B cell (primary cell): ENCODE data around the gene GRIP1. TPM values are rescaled to one million over a fixed set of nuclear protein-coding genes. Genes with fewer than 3 reads are reported as not detected.

Source experiments
- ATAC-seq: fragments of 200-7000 bp; cut with Tn5 transposase; one replicate; pipeline ENCODE4 v1.10.0; 2021; ENCODE audit warnings: low read depth, mild to moderate bottlenecking, moderate number of reproducible peaks, moderate library complexity
- CTCF ChIA-PET: fragments of 350-600 bp; sonication (Branson Sonifier 250); formaldehyde crosslinking; loops from one replicate; lab custom pipeline; 2021; ENCODE audit warnings: antibody characterized with exemption, inconsistent platforms; lab: Charles Lee
- POLR2A ChIA-PET: fragments of 350-600 bp; sonication (Branson Sonifier 250); formaldehyde crosslinking; loops from one replicate; lab custom pipeline; 2021; ENCODE audit warnings: antibody characterized with exemption; lab: Charles Lee
- DNase-seq: peaks from one replicate; pipeline ENCODE4 v3.0.0; 2013
- H2AFZ ChIP-seq: 2 replicates; pipeline ENCODE4 v1.6.1; 2012; ENCODE audit warnings: mild to moderate bottlenecking, low read depth, low read length; ENCODE audit not compliant: insufficient read depth, poor library complexity, severe bottlenecking
- H3K27ac ChIP-seq, 2 donors: 1 replicate in 1 of 2; 2 replicates in 1 of 2; pipeline ENCODE4 v1.5.1; 2012 to 2013; ENCODE audit warnings: low read length in 2 of 2, mild to moderate bottlenecking in 2 of 2, moderate library complexity in 1 of 2
- H3K27me3 ChIP-seq, 4 experiments: fragments of 200-600 bp in 1 of 4; sonication (generic) in 1 of 4; replicated peaks in 1 of 4; 1 replicate in 2 of 4; 2 replicates in 2 of 4; pipeline versions ENCODE4 v1.6.1 to v1.7.0; 2013 to 2016; ENCODE audit warnings: low read length in 3 of 4, mild to moderate bottlenecking in 2 of 4, mixed read lengths in 1 of 4, moderate library complexity in 1 of 4; ENCODE audit not compliant: insufficient read depth in 4 of 4, control insufficient read depth in 3 of 4; ENCODE audit errors: control extremely low read depth in 1 of 4
- H3K36me3 ChIP-seq, 2 experiments: replicated peaks in 1 of 2; 1 replicate in 1 of 2; 2 replicates in 1 of 2; pipeline versions ENCODE4 v1.6.1 to v1.7.1; 2013; ENCODE audit warnings: low read length in 1 of 2; ENCODE audit not compliant: insufficient read depth in 2 of 2, control insufficient read depth in 1 of 2; ENCODE audit errors: control extremely low read depth in 1 of 2, extremely low read depth in 1 of 2
- H3K4me1 ChIP-seq, 2 donors: fragments of 200-600 bp in 1 of 2; sonication (generic) in 1 of 2; 1 replicate in 1 of 2; 2 replicates in 1 of 2; pipeline versions ENCODE4 v1.5.1 to v1.6.1; 2013 to 2017; ENCODE audit warnings: low read length in 2 of 2; ENCODE audit not compliant: control insufficient read depth in 2 of 2, insufficient read depth in 2 of 2
- H3K4me2 ChIP-seq: replicated peaks from 2 replicates; pipeline ENCODE3; 2012; ENCODE audit warnings: mild to moderate bottlenecking, low read depth, low read length; ENCODE audit not compliant: poor library complexity, severe bottlenecking
- H3K4me3 ChIP-seq, 5 experiments: fragments of 200-600 bp in 1 of 5; sonication (generic) in 1 of 5; 1 replicate in 3 of 5; 2 replicates in 2 of 5; pipeline versions ENCODE4 v1.5.1 to v1.7.0; 2011 to 2016; ENCODE audit warnings: low read length in 4 of 5, mild to moderate bottlenecking in 4 of 5, low read depth in 2 of 5, control low read depth in 1 of 5, moderate library complexity in 1 of 5; ENCODE audit not compliant: insufficient read depth in 1 of 5; ENCODE audit errors: control extremely low read depth in 1 of 5, extremely low read depth in 1 of 5
- H3K79me2 ChIP-seq: fragments of 200-600 bp; sonication (generic); one replicate; pipeline ENCODE4 v1.6.0; 2016; ENCODE audit warnings: low read length; ENCODE audit not compliant: control insufficient read depth, insufficient read depth
- H3K9ac ChIP-seq: fragments of 200-600 bp; sonication (generic); 2 replicates; pipeline ENCODE4 v1.6.1; 2017; ENCODE audit warnings: mild to moderate bottlenecking, low read length, moderate library complexity
- H3K9me3 ChIP-seq, 3 donors: one replicate each; pipeline versions ENCODE4 v1.6.1 to v1.7.1; 2013; ENCODE audit warnings: low read length in 2 of 3; ENCODE audit not compliant: control insufficient read depth in 2 of 3, insufficient read depth in 1 of 3; ENCODE audit errors: control extremely low read depth in 1 of 3
- H4K20me1 ChIP-seq: 2 replicates; pipeline ENCODE4 v1.6.0; 2012; ENCODE audit warnings: mild to moderate bottlenecking, low read length; ENCODE audit not compliant: insufficient read depth, control insufficient read depth, poor library complexity, severe bottlenecking
- H3K27ac Mint-ChIP-seq: one replicate; pipeline ENCODE4 v1.8.0; 2021; ENCODE audit warnings: mixed read lengths
- H3K27me3 Mint-ChIP-seq: one replicate; pipeline ENCODE4 v1.8.0; 2021; ENCODE audit warnings: mixed read lengths
- H3K4me1 Mint-ChIP-seq: one replicate; pipeline ENCODE4 v1.8.0; 2021; ENCODE audit warnings: mixed read lengths
- H3K4me3 Mint-ChIP-seq: one replicate; pipeline ENCODE4 v1.8.0; 2021; ENCODE audit warnings: mixed read lengths
- H3K9me3 Mint-ChIP-seq: one replicate; pipeline ENCODE4 v1.8.0; 2022; ENCODE audit warnings: mixed read lengths; ENCODE audit not compliant: insufficient read depth
- CTCF ChIP-seq: fragments of 200-600 bp; IDR thresholded peaks from one replicate; pipeline ENCODE4 v1.8.0; 2022; ENCODE audit warnings: antibody characterized with exemption, mild to moderate bottlenecking
- EZH2 ChIP-seq: IDR thresholded peaks from 2 replicates; pipeline ENCODE4 v1.6.1; 2012; ENCODE audit warnings: borderline replicate concordance, low read depth, mild to moderate bottlenecking, moderate library complexity, low read length; ENCODE audit not compliant: insufficient read depth, poor library complexity, severe bottlenecking
- WGBS: methylation state at CpG from one replicate; pipeline ENCODE4 v1.1.5; 2013; ENCODE audit warnings: missing lambda C conversion rate; ENCODE audit not compliant: insufficient coverage; 5-methylcytosine and 5-hydroxymethylcytosine counted together
- intact Hi-C: fragments of 100-400 bp; cut with micrococcal nuclease; formaldehyde crosslinking; loops from one replicate; pipeline ENCODE4 v1.10.0; 2022
- polyA plus RNA-seq: library from polyadenylated mRNA; depleted of rRNA; stranded (reverse); fragments of >200 nt; gene quantifications from 2 replicates; pipeline ENCODE4 v1.2.3, GENCODE V29; 2012
- total RNA-seq, 2 donors: library from RNA; stranded (reverse); fragments of 120-200 nt in 1 of 2; gene quantifications; 1 replicate in 1 of 2; 2 replicates in 1 of 2; pipeline versions ENCODE4 v1.2.3 to v1.2.4, GENCODE V29; 2013 to 2022

Gene GRIP1
- total and polyA plus RNA-seq, 2 donors (not counting 1 experiment from before 2014, with no cell fraction given) = 0.22 TPM; not detected in 1

- no peak overlapping the region for H3K4me3 Mint-ChIP-seq
- no peak overlapping the region for H3K27ac Mint-ChIP-seq
- no peaks in the 10 kb centered on the region for H3K27me3 Mint-ChIP-seq
- Histone ChIP-seq H3K79me2 (no peaks in the 10 kb centered on the region), H3K4me3 (no peak overlapping the region), H3K36me3 (no peaks in the 10 kb centered on the region), H3K27ac (no peak overlapping the region), H3K9ac (no peak overlapping the region), H3K4me1 (no peaks in the 10 kb centered on the region), H4K20me1 (no peaks in the 10 kb centered on the region), H3K4me2 (no peak overlapping the region), H3K27me3 (no peaks in the 10 kb centered on the region), H3K9me3 (no peaks in the 10 kb centered on the region), H2AFZ (no peak overlapping the region)
- CTCF ChIA-PET = interaction anchor here (0.7 kb wide), 1 partner anchor 11 kb away, joined by 3 read pairs; no protein-coding TSS in a partner anchor
- POLR2A ChIA-PET = no interaction called here
- intact Hi-C loops = no loop called here
- 100% methylated on average over 2 of the region's 2 CpGs for WGBS
- peaks cover 24% of the 10 kb centered on the region for H3K4me1 Mint-ChIP-seq
- H3K9me3 Mint-ChIP-seq = no peaks in the 10 kb centered on the region
- DNase-seq = no peak
- no peak for ATAC-seq
- TF ChIP-seq CTCF (no peak), EZH2 (no peak)
These were observed 78.0 kb downstream of the GRIP1 start for GRCh38 chr12:66600903-66601302.

GRCh38 chr12:66599816-66600215 is 79.1 kb downstream of the GRIP1 start:
- H3K27me3 ChIP-seq = no peaks in the 10 kb centered on the region
- no peaks in the 10 kb centered on the region for H3K9me3 ChIP-seq
- no peak overlapping the region for H2AFZ ChIP-seq
- H3K4me1 Mint-ChIP-seq = peaks cover 24% of the 10 kb centered on the region
- H3K36me3 ChIP-seq = no peaks in the 10 kb centered on the region
- intact Hi-C loops = no loop called here
- H3K27ac ChIP-seq = no peak overlapping the region
- no peak overlapping the region for H3K4me3 Mint-ChIP-seq
- ATAC-seq (no peak), DNase-seq (no peak)
- H3K4me2 ChIP-seq = no peak overlapping the region
- H3K9ac ChIP-seq = no peak overlapping the region
- no peak overlapping the region for H3K27ac Mint-ChIP-seq
- WGBS = no CpG with 5 or more reads among the region's 1 CpG
- no peaks in the 10 kb centered on the region for H3K9me3 Mint-ChIP-seq
- TF ChIP-seq CTCF (no peak), EZH2 (no peak)
- H3K4me1 ChIP-seq = no peaks in the 10 kb centered on the region
- H3K79me2 ChIP-seq = no peaks in the 10 kb centered on the region
- no peaks in the 10 kb centered on the region for H4K20me1 ChIP-seq
- no peak overlapping the region for H3K4me3 ChIP-seq
- no peaks in the 10 kb centered on the region for H3K27me3 Mint-ChIP-seq
- CTCF ChIA-PET = no interaction called here
- POLR2A ChIA-PET = no interaction called here
